GM18517 (cell line): ENCODE results near the gene ARID3B.
"Not testable (repeated sequence)": the region's sequence is repeated elsewhere in the genome, so short reads cannot be mapped to it uniquely, and the experiment has no call there.

Source experiments
- ATAC-seq: cut with Tn5 transposase; IDR thresholded peaks from one replicate; pipeline ENCODE4 v1.9.1; 2021; ENCODE audit warnings: mild to moderate bottlenecking, moderate library complexity; ENCODE audit not compliant: unreplicated experiment

The ARID3B gene

DNA sequence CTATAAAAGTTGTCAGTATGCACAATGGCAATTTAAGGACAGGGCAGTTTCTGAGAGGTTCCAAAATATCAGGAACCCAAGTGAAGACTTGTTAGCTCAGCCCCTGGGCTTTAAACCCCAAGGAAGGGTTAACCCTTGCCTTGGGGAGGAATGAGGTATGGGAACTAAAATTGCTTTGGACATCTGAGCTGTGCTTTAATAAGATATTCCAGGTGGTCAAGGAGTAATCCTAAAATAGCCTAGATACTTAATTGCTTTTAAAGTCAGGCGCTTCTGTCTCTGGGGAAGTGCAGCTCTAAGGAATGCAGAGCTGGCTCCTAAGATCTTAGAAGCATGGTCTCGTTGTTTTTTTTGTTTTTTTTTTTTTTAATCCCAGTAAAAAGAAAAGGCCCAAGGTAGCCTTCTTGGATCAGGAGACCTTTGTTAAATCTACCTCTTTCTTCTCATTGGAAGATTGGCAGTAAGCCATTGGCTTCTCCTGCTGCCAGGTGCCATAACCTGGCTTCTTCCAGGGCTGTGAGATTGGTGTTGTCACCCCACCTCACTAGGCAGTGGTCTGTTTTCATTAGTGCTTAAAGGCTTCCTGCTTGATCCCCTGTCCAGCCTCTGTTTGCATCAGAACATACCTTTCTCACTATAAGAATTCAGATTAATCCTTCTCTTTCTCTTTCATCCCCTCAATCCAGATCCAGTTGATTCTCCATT, 24.5 kb downstream of the ARID3B start:
- ATAC-seq = no peak

- no peak for ATAC-seq
These were observed 27.6 kb downstream of the ARID3B start for GRCh38 chr15:74568594-74568993.

DNA sequence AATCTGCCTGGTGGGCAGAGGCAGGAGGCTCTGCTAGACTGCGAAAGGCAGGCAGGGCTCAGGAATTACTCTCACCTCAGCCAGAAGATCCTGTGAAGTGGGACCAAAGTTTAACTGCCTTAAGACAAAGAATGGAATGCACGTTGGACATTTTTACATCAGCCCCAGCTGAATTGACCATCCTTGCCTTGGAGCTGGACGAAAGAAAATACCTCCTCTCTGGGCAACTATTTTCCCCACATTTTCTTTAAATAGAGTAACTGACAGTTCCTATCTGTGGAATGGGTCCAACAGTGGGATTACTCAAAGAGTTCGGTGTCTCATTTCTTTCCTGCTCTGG, 28.7 kb downstream of the ARID3B start:
- ATAC-seq = no peak

DNA sequence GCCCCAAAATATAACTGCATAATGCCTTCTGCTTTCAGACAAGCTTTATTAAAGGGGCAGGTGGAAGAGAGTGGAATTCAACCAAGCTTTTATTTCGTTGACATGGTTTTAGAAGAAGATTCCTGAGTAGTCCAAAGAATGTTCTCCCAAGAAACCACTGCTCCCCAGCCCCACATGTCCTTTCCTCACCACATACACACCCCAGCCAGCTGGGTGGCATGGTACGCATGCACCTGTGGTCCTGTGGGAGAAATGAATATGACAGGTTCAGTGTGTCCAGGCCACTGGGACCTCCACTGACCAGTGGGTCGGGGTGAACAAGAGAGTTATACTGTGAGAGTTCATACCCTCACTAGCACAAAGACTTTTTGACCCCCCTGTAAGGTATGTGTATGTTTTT, 30.2 kb downstream of the ARID3B start:
- no peak for ATAC-seq

GRCh38 chr15:74573987-74574386, 33.0 kb downstream of the ARID3B start:
- no peak for ATAC-seq

DNA sequence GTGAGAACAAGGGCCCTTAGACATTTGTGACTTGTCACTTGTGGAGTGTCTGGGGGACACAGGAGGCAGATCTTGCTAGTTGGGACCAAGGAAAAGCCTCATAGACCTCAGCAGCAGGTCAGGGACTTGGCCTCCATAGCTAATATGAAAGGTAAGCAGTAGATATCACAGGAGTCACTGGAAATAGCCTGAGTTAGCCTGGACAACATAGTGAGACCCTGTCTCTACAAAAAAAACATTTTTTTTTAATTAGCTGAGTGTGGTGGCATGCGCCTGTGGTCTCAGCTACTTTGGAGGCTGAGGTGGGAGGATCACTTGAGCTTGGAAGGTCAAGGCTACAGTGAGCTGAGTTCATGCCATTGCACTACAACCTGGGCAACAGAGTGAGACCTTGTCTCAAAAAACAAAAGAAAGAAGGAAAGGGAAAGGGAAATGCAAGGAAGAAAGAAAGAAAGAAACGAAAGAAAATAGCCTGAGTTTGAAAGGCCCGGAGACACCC, 37.5 kb downstream of the ARID3B start:
- ATAC-seq = no peak

GRCh38 chr15:74579001-74579400, 38.0 kb downstream of the ARID3B start:
- no peak for ATAC-seq

- no peak for ATAC-seq
These were observed 39.7 kb downstream of the ARID3B start for GRCh38 chr15:74580538-74581350.

DNA sequence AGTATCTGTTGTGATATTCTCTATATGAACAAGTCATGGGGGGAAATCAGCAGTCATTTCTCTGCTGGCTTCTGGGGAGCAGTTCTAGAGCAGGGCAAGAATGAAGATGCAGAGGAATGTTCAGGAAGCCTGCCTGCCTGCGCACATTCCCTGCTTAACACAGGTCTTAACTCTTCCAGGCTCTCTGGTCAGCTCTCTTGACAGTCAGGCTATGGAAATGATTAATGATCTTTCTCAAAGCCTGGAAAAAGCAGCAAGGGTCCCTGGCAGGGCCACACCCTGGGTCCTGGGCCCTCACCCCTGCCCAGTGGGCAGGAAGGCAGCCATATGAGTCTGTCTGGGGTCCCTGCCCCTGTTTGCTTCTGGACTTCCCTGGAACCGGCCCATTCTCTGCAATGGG, 43.2 kb downstream of the ARID3B start:
- ATAC-seq = no peak

GRCh38 chr15:74584779-74585178, 43.8 kb downstream of the ARID3B start:
- ATAC-seq = no peak

DNA sequence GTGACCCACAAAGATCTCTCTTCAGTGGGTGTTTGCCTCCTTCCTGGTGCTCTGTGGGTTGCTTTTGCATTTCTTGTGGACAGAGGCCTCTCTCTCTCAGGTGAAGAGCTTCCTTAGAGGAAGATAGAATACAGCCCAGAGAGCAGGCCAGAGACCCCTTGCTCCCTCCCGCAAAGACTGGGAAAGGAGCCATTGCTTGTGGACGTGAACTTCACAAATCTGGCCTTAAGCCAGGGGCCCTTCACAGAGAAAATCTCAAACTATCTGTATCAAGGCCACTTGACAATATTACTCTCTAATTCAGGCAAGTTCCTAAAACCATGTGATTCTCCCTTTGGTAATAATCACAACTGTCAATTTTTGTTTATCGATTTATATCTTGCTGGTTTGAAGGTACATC, 44.2 kb downstream of the ARID3B start:
- no peak for ATAC-seq

GRCh38 chr15:74585857-74586256, 44.8 kb downstream of the ARID3B start:
- no peak for ATAC-seq

DNA sequence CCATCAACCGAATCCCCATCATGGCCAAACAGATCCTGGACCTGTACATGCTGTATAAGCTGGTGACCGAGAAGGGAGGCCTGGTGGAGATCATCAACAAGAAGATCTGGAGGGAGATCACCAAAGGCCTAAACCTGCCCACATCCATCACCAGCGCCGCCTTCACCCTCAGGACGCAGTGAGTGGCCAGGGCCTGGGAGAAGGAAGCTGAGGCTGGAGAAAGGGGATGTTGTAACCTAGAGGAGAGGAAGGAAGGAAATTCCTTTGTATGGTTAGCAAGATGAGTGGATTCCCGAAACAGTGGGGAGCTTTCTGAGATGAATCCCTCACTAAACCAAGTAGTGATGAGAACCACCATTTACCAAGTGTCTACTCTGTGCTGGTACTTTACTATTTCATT, 48.8 kb downstream of the ARID3B start:
- no peak for ATAC-seq

DNA sequence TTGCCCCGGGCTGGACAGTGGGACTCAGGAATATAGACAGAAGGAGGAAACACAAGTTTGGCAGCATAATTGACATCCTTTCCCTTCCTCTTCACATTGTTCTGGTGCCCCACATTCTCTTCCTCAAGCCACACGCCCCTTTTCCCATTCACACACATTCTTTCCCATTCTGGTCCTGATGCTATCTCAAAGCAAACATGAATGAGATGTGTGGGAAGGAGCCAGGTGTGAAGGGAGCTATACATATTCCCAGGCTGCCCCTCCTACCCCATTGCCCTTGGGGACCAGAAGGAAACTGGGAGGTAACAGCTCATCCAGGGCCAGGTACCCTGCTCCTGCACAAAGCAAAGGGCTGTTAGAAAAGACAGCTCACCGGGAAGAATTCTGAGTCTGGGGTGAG, 51.2 kb downstream of the ARID3B start:
- no peak for ATAC-seq

DNA sequence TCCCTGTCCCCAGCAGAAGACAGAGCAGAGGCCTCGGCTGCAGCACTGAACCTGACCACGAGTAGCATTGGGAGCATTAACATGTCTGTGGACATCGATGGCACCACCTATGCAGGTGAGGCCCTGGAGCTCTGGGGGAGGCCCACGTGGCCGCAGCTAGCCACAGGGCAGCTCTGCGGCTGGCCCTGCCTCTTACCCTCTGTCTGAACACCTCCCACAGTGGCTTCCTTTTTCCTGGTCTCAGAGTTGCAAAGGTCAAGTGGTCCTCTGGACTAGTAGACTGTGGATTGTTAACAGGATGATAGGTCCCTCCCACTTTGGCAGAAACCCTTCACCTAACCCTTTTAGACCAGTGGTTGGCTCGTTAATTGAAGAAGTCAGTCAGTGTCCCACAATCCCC, 52.1 kb downstream of the ARID3B start:
- ATAC-seq = no peak

- ATAC-seq = no peak
These were observed 53.4 kb downstream of the ARID3B start for GRCh38 chr15:74594455-74594854.

- no peak for ATAC-seq
These were observed 54.3 kb downstream of the ARID3B start for GRCh38 chr15:74595271-74595670.

- not testable (repeated sequence) for ATAC-seq
These were observed 55.7 kb downstream of the ARID3B start for GRCh38 chr15:74596736-74597135.

DNA sequence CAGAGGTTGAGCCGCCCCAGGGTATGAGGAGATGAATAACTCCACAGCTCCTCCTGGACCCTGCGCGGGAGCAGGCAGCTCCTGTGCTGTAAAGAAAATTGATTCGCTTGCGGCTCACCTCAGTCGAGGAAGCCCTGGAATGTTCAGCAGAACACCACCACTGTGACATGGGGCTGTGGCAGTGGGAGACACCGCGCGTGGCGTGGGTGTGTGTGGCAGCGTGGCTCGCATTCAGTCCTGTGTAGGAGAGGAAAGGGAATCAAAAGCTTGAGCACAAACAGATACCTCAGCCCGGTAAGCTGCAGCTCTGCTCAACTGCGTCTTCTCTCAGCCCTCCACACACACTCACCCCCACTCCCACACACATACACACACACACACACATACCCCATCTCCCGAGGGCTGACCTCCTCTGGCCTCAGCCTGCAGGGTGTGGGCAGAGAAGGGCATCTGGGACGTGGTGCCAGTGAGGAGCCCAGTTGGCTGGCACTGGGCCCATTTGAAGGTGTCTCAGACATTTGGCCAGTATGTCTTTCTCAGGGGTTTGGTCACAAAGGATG, 56.2 kb downstream of the ARID3B start:
- ATAC-seq = not testable (repeated sequence)

GRCh38 chr15:74598126-74598842, 57.3 kb downstream of the ARID3B start:
- ATAC-seq = peak; percentile 88

DNA sequence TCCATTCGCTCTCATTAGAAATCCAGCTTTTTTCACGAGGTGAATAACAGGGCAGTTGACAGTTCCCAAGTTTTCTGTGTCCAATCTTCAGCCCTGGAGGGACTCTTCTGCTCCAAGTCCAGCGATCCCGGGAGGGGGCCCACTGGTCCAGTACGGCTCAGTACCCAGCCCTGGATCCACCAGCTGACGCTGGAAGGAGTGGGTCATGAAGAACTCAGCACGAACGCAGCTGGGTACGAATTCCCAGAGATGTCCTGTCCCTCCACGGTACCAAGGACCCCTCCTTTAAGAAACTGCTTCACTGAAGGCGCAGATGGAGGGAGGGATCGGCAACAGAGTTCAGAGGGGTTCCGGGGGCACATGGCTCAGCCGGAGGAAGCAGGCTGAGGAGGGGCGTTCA, 58.1 kb downstream of the ARID3B start:
- no peak for ATAC-seq
